GM12878 (cell line): ENCODE measurements around the gene DHRS12. TPM values are rescaled to one million over a fixed set of nuclear protein-coding genes. Genes with fewer than 3 reads are reported as not detected.

ENCODE experiments used
- ATAC-seq: fragments of 200-7000 bp; cut with Tn5 transposase; 3 replicates; pipeline ENCODE4 v1.9.1; 2020; ENCODE audit warnings: mild to moderate bottlenecking, moderate library complexity
- BruUV-seq: library from RNA; stranded (reverse); fragments of 400-500 nt; replicated peaks from 2 replicates; lab custom pipeline; 2021; lab: Mats Ljungman, UMichigan
- CTCF ChIA-PET: fragments of 300-600 bp; sonication (Branson Sonifier 250); formaldehyde crosslinking; extraction: SDS; loops from one replicate; lab custom pipeline; 2021; ENCODE audit warnings: inconsistent platforms; lab: Yijun Ruan, JAX
- POLR2A ChIA-PET: fragments of 350-600 bp; formaldehyde crosslinking; extraction: SDS; loops from one replicate; lab custom pipeline; 2021; ENCODE audit warnings: inconsistent platforms; lab: Charles Lee
- RAD21 ChIA-PET: fragments of 300-600 bp; sonication (Branson Sonifier 250); formaldehyde crosslinking; loops from one replicate; lab custom pipeline; 2023; ENCODE audit warnings: antibody characterized with exemption; ENCODE audit not compliant: unreplicated experiment; lab: Charles Lee
- SMC1A ChIA-PET: fragments of 300-600 bp; sonication (Branson Sonifier 250); formaldehyde crosslinking; loops from one replicate; lab custom pipeline; 2023; ENCODE audit not compliant: unreplicated experiment, uncharacterized antibody; lab: Charles Lee
- DNase-seq: peaks from one replicate; pipeline ENCODE4 v3.0.0-alpha.2; 2011; ENCODE audit warnings: low read depth, low spot score
- FAIRE-seq: peaks from 3 replicates; lab custom pipeline; 2011; peaks lifted over from hg19 to GRCh38; lab: Jason Lieb, UNC
- H2AFZ ChIP-seq: 2 replicates; pipeline ENCODE4 v1.6.0; 2011; ENCODE audit warnings: low read depth, low read length, control low read depth; ENCODE audit not compliant: control insufficient read depth
- H3K27ac ChIP-seq: 2 replicates; pipeline ENCODE4 v1.5.1; 2011; ENCODE audit warnings: control low read depth; ENCODE audit not compliant: control insufficient read depth, insufficient read depth
- H3K27me3 ChIP-seq, 2 experiments: replicated peaks in 1 of 2; 2 replicates each; pipeline versions ENCODE4 v1.6.0 to v1.6.1; 2011; ENCODE audit warnings: low read length in 1 of 2; ENCODE audit not compliant: control insufficient read depth in 2 of 2, insufficient read depth in 2 of 2
- H3K36me3 ChIP-seq, 2 experiments: 2 replicates each; pipeline ENCODE4 v1.5.1; 2011; ENCODE audit warnings: low read length in 1 of 2; ENCODE audit not compliant: control insufficient read depth in 2 of 2, insufficient read depth in 2 of 2
- H3K4me1 ChIP-seq: 2 replicates; pipeline ENCODE4 v1.6.1; 2011; ENCODE audit warnings: mild to moderate bottlenecking, low read length, moderate library complexity, mixed read lengths; ENCODE audit not compliant: control insufficient read depth, insufficient read depth
- H3K4me2 ChIP-seq: 2 replicates; pipeline ENCODE4 v1.6.0; 2011; ENCODE audit warnings: control low read depth; ENCODE audit not compliant: control insufficient read depth, insufficient read depth
- H3K4me3 ChIP-seq: fragments of 200-600 bp; sonication (generic); 2 replicates; pipeline ENCODE4 v1.5.1; 2016
- H3K79me2 ChIP-seq: 2 replicates; pipeline ENCODE4 v1.6.0; 2011; ENCODE audit warnings: low read length; ENCODE audit not compliant: control insufficient read depth, insufficient read depth
- H3K9ac ChIP-seq: 2 replicates; pipeline ENCODE4 v1.8.0; 2011; ENCODE audit warnings: low read length, control low read depth, mixed read lengths; ENCODE audit not compliant: control insufficient read depth, insufficient read depth
- H3K9me3 ChIP-seq: replicated peaks from 3 replicates; pipeline ENCODE4 v1.5.1; 2011; ENCODE audit warnings: mild to moderate bottlenecking, low read length; ENCODE audit not compliant: control insufficient read depth, insufficient read depth
- H4K20me1 ChIP-seq: 2 replicates; pipeline ENCODE4 v1.6.0; 2011; ENCODE audit not compliant: control insufficient read depth, insufficient read depth
- CBX3 ChIP-seq: fragments of 200-600 bp; sonication (generic); IDR thresholded peaks from 2 replicates; pipeline ENCODE4 v1.6.1; 2016; ENCODE audit warnings: low read depth, borderline replicate concordance
- CHD2 ChIP-seq: IDR thresholded peaks from 2 replicates; pipeline ENCODE4 v1.6.1; 2011; ENCODE audit warnings: low read depth, low read length, improper control_type of control experiment, borderline replicate concordance
- CREB1 ChIP-seq: IDR thresholded peaks from 2 replicates; pipeline ENCODE4 v1.6.1; 2012; ENCODE audit warnings: low read depth, mild to moderate bottlenecking, inconsistent platforms
- DPF2 ChIP-seq: fragments of 450-650 bp; IDR thresholded peaks from 2 replicates; pipeline ENCODE4 v1.6.1; 2017; ENCODE audit warnings: mild to moderate bottlenecking
- EGR1 ChIP-seq, 2 experiments: IDR thresholded peaks; 1 replicate in 1 of 2; 2 replicates in 1 of 2; pipeline ENCODE4 v1.6.1; 2011 to 2012; ENCODE audit warnings: low read depth in 2 of 2, low read length in 2 of 2, borderline replicate concordance in 1 of 2, mild to moderate bottlenecking in 1 of 2, moderate library complexity in 1 of 2
- HDAC6 ChIP-seq: fragments of 200-600 bp; sonication (generic); IDR thresholded peaks from one replicate; pipeline ENCODE4 v1.8.0; 2017; ENCODE audit warnings: antibody characterized with exemption; ENCODE audit not compliant: unreplicated experiment
- MYB ChIP-seq: fragments of 150-350 bp; IDR thresholded peaks from 2 replicates; pipeline ENCODE4 v1.6.1; 2014; ENCODE audit warnings: mild to moderate bottlenecking, low read depth, low read length, borderline replicate concordance
- NFXL1 ChIP-seq: fragments of 450-650 bp; IDR thresholded peaks from 2 replicates; pipeline ENCODE4 v1.6.1; 2017; ENCODE audit warnings: antibody characterized with exemption, mild to moderate bottlenecking, borderline replicate concordance
- NFYB ChIP-seq: IDR thresholded peaks from 2 replicates; pipeline ENCODE4 v1.6.1; 2011; ENCODE audit warnings: low read depth, mild to moderate bottlenecking, low read length, improper control_type of control experiment, moderate library complexity; ENCODE audit not compliant: insufficient read depth
- POLR2AphosphoS2 ChIP-seq: IDR thresholded peaks from 2 replicates; pipeline ENCODE4 v1.6.1; 2011; ENCODE audit warnings: low read depth, mild to moderate bottlenecking, low read length, improper control_type of control experiment, moderate library complexity
- RFX5 ChIP-seq: IDR thresholded peaks from 2 replicates; pipeline ENCODE4 v1.6.1; 2011; ENCODE audit warnings: low read depth, low read length, improper control_type of control experiment
- SMC3 ChIP-seq: IDR thresholded peaks from 2 replicates; pipeline ENCODE4 v1.6.1; 2011; ENCODE audit warnings: low read length, improper control_type of control experiment, borderline replicate concordance
- STAT3 ChIP-seq: IDR thresholded peaks from 2 replicates; pipeline ENCODE4 v1.6.1; 2011; ENCODE audit warnings: low read depth, low read length, improper control_type of control experiment
- TAF1 ChIP-seq: IDR thresholded peaks from 2 replicates; pipeline ENCODE4 v1.6.1; 2011; ENCODE audit warnings: mild to moderate bottlenecking, low read depth, low read length, borderline replicate concordance
- ZBED1 ChIP-seq: IDR thresholded peaks from 2 replicates; pipeline ENCODE4 v1.6.1; 2016; ENCODE audit warnings: borderline replicate concordance
- ZNF622 ChIP-seq: fragments of 450-650 bp; IDR thresholded peaks from 2 replicates; pipeline ENCODE4 v1.6.1; 2017; ENCODE audit warnings: mild to moderate bottlenecking, inconsistent platforms
- WGBS: methylation state at CpG from one replicate; pipeline ENCODE4 v1.1.6; 2016; ENCODE audit warnings: low lambda C conversion rate; ENCODE audit not compliant: insufficient replicate concordance, insufficient coverage; ENCODE audit errors: missing lambda C conversion rate; 5-methylcytosine and 5-hydroxymethylcytosine counted together
- in situ Hi-C: fragments of 300-500 bp; cut with MboI; formaldehyde crosslinking; loops from 9 replicates; pipeline ENCODE4 v1.14.3; 2018; ENCODE audit warnings: mixed read lengths
- intact Hi-C: fragments of 100-400 bp; cut with micrococcal nuclease; formaldehyde crosslinking; loops from one replicate; pipeline ENCODE4 v1.14.2; 2022; ENCODE audit not compliant: unreplicated experiment
- polyA plus RNA-seq, 11 experiments: library from polyadenylated mRNA; depleted of rRNA in 4 of 11; unstranded in 6 of 11; stranded (reverse) in 5 of 11; fragments of >200 nt; fragmentation: Nextera tagmentation in 4 of 11; fragmentation: Illumina TruSeq in 1 of 11; extraction: Ambion mirVana in 4 of 11; extraction: Trizol in 1 of 11; gene quantifications; 1 replicate in 1 of 11; 2 replicates in 10 of 11; pipeline versions ENCODE4 v1.2.1 to v1.2.3, GENCODE V29; 2011 to 2016; ENCODE audit warnings: inconsistent platforms in 2 of 11, missing spikeins in 2 of 11, low read depth in 1 of 11
- total RNA-seq, 4 experiments: library from RNA; depleted of rRNA in 3 of 4; stranded (reverse); fragments of >200 nt in 3 of 4; fragmentation: Illumina TruSeq in 1 of 4; extraction: Trizol in 1 of 4; gene quantifications; 2 replicates each; pipeline versions ENCODE4 v1.2.1 to v1.2.3, GENCODE V29; 2013 to 2021
- TF ChIP-seq, protein P1 (sequence below): fragments of 450-650 bp; IDR thresholded peaks from 2 replicates; pipeline ENCODE4 v1.6.1; 2018; ENCODE audit warnings: borderline replicate concordance, mild to moderate bottlenecking; ENCODE audit not compliant: partially characterized antibody
- TF ChIP-seq, protein P2 (sequence below): fragments of 450-650 bp; IDR thresholded peaks from 2 replicates; pipeline ENCODE4 v1.6.1; 2016; ENCODE audit warnings: mild to moderate bottlenecking
- TF ChIP-seq, protein P3 (sequence below): fragments of 450-650 bp; IDR thresholded peaks from 2 replicates; pipeline ENCODE4 v1.6.1; 2014; ENCODE audit warnings: mild to moderate bottlenecking
- TF ChIP-seq, protein P4 (sequence below): fragments of 450-650 bp; IDR thresholded peaks from 2 replicates; pipeline ENCODE4 v1.6.1; 2017; ENCODE audit warnings: low read depth, mild to moderate bottlenecking, moderate library complexity

The DHRS12 gene
- total and polyA plus RNA-seq, 10 of the 15 experiments (the other 5 are each of a cell fraction or from before 2014, with no cell fraction given), result 2.9 to 11.3 (median 8.2) TPM

DNA sequence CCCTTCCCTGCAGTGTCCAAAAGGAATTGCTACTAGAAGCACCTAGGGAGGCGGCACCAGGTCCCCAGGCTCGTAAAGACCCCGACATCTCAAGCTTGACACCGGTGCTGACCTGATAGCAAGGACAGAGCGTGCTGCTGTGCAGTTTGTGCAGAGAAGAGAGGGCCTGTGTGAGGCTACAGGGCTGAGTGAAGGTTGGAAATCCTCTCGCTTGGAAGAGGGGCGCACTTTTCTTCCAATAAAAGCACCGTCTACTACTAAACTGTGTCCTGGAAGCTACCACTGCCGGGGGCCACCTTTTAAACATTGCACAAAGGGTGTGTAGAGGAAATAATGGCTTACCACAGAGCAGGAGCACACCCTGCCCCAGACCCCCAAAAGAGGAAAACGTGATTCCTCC lies 30.0 kb upstream of the DHRS12 start:
- SMC1A ChIA-PET, result interaction anchor here (1.2 to 2.4 kb wide), 4 partner anchors 8 to 37 kb away, joined by 3 to 14 read pairs (median 5); no protein-coding TSS in a partner anchor
- RAD21 ChIA-PET, result interaction anchor here (0.9 to 5.4 kb wide), 3 partner anchors 20 to 40 kb away, joined by 3 to 75 read pairs (median 6); no protein-coding TSS in a partner anchor
- H3K9me3 ChIP-seq, result no peaks in the 10 kb centered on the region
- peaks cover 0 to 6% of the 10 kb centered on the region in 2 experiments; a peak in 3 of 4 replicates for H3K27me3 ChIP-seq
- H3K27ac ChIP-seq, result no peak overlapping the region
- no TSS peak for BruUV-seq
- no peaks in the 10 kb centered on the region for H4K20me1 ChIP-seq
- DNase-seq (no peak), FAIRE-seq (no peak), ATAC-seq (no peak)
- intact Hi-C loops (no loop called here), in situ Hi-C loops (no loop called here)
- H3K9ac ChIP-seq, result no peak overlapping the region
- no peak overlapping the region for H3K4me2 ChIP-seq
- CTCF ChIA-PET, result interaction anchor here (1.0 to 6.2 kb wide), 4 partner anchors 11 to 548 kb away, joined by 3 to 180 read pairs (median 6); partner anchors contain the start of gene TMEM272
- no peaks in the 10 kb centered on the region for H3K36me3 ChIP-seq
- H3K4me3 ChIP-seq, result no peak overlapping the region
- no peak overlapping the region for H2AFZ ChIP-seq
- WGBS, result 20% methylated on average over 10 of the region's 10 CpGs
- POLR2A ChIA-PET, result interaction anchor here (1.1 kb wide), 1 partner anchor 22 kb away, joined by 3 read pairs; no protein-coding TSS in a partner anchor
- H3K79me2 ChIP-seq, result no peaks in the 10 kb centered on the region
- H3K4me1 ChIP-seq, result no peaks in the 10 kb centered on the region
- TF ChIP-seq, protein P1, sequence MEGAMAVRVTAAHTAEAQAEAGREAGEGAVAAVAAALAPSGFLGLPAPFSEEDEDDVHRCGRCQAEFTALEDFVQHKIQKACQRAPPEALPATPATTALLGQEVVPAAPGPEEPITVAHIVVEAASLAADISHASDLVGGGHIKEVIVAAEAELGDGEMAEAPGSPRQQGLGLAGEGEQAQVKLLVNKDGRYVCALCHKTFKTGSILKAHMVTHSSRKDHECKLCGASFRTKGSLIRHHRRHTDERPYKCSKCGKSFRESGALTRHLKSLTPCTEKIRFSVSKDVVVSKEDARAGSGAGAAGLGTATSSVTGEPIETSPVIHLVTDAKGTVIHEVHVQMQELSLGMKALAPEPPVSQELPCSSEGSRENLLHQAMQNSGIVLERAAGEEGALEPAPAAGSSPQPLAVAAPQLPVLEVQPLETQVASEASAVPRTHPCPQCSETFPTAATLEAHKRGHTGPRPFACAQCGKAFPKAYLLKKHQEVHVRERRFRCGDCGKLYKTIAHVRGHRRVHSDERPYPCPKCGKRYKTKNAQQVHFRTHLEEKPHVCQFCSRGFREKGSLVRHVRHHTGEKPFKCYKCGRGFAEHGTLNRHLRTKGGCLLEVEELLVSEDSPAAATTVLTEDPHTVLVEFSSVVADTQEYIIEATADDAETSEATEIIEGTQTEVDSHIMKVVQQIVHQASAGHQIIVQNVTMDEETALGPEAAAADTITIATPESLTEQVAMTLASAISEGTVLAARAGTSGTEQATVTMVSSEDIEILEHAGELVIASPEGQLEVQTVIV, result no peak
- TF ChIP-seq MYB, result no peak
- no peak for TF ChIP-seq CBX3
- TF ChIP-seq CHD2, result no peak
- TF ChIP-seq SMC3, result no peak
- TF ChIP-seq, protein P2, sequence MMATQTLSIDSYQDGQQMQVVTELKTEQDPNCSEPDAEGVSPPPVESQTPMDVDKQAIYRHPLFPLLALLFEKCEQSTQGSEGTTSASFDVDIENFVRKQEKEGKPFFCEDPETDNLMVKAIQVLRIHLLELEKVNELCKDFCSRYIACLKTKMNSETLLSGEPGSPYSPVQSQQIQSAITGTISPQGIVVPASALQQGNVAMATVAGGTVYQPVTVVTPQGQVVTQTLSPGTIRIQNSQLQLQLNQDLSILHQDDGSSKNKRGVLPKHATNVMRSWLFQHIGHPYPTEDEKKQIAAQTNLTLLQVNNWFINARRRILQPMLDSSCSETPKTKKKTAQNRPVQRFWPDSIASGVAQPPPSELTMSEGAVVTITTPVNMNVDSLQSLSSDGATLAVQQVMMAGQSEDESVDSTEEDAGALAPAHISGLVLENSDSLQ, result no peak
- TF ChIP-seq TAF1, result no peak
- no peak for TF ChIP-seq DPF2
- TF ChIP-seq, protein P3, sequence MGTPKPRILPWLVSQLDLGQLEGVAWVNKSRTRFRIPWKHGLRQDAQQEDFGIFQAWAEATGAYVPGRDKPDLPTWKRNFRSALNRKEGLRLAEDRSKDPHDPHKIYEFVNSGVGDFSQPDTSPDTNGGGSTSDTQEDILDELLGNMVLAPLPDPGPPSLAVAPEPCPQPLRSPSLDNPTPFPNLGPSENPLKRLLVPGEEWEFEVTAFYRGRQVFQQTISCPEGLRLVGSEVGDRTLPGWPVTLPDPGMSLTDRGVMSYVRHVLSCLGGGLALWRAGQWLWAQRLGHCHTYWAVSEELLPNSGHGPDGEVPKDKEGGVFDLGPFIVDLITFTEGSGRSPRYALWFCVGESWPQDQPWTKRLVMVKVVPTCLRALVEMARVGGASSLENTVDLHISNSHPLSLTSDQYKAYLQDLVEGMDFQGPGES, result no peak
- TF ChIP-seq CREB1, result no peak
- no peak for TF ChIP-seq RFX5
- no peak for TF ChIP-seq NFYB
- no peak for TF ChIP-seq ZBED1
- TF ChIP-seq ZNF622, result no peak
- no peak for TF ChIP-seq STAT3
- TF ChIP-seq NFXL1, result no peak
- no peak for TF ChIP-seq HDAC6
- no peak for TF ChIP-seq POLR2AphosphoS2
- no peak for TF ChIP-seq EGR1 (IDR thresholded peaks at IDR 0.05; ENCODE audit: borderline replicate concordance in 1 of 2, low read depth in 2 of 2, low read length in 2 of 2)
- TF ChIP-seq, protein P4, sequence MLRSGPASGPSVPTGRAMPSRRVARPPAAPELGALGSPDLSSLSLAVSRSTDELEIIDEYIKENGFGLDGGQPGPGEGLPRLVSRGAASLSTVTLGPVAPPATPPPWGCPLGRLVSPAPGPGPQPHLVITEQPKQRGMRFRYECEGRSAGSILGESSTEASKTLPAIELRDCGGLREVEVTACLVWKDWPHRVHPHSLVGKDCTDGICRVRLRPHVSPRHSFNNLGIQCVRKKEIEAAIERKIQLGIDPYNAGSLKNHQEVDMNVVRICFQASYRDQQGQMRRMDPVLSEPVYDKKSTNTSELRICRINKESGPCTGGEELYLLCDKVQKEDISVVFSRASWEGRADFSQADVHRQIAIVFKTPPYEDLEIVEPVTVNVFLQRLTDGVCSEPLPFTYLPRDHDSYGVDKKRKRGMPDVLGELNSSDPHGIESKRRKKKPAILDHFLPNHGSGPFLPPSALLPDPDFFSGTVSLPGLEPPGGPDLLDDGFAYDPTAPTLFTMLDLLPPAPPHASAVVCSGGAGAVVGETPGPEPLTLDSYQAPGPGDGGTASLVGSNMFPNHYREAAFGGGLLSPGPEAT, result no peak
